ENCODE data around the gene ATP5ME.
"Not testable (repeated sequence)": the region's sequence is repeated elsewhere in the genome, so short reads cannot be mapped to it uniquely, and the experiment has no call there.

ATP5ME gene, protein sequence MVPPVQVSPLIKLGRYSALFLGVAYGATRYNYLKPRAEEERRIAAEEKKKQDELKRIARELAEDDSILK

DNA sequence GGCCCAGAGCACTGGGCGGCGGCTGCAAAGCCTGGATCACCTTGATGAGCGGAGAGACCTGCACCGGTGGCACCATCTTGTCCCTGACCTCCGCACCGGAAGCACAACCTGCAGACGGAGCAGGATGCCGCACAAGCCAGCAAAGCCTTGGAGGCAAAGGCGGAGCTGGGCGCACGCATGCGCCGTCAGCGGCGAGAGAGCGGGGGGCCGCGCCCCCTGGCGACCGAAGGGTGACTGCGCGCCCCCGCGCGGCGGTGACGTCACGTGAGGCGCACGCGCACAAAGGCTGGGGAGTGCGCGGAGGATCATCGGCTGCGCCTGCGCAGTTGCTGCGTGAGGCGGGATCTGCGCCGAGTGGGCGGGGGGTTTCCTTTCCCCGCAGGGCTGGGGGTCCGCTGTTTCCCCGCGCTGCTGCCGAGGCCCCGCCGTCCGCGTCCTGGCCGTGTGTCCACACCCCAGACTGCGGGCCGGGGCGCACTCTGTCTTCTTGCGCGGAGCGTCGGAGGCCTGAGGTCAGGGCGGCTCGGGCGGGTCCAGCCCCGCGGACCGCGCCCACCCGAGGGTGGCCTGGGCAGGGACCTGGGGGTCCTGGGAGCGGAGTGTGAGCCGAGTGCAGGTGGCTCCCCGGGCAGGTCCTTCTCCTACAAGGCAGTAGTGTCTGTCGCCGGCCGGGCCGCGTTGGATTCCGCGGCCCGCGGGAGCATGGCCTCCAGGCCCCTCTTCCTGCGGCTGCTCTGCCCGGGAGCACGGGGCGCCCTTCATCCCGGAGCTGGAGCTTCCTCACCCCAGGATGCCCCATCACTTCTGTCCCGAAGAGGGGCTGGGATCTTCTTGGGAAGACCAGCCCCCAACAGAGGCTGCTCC, at the start of gene ATP5ME, which contains the start of gene MYL5:
ATP5ME (minus strand) TSS at position 105 of the 864 bp plus-strand sequence; CDS start at position 76, 29 bp downstream.
MYL5 (plus strand) TSS at position 371 of the 864 bp plus-strand sequence. CDS start 3,485 bp downstream, outside the sequence.
- peak; percentile 39 for DNase-seq

DNA sequence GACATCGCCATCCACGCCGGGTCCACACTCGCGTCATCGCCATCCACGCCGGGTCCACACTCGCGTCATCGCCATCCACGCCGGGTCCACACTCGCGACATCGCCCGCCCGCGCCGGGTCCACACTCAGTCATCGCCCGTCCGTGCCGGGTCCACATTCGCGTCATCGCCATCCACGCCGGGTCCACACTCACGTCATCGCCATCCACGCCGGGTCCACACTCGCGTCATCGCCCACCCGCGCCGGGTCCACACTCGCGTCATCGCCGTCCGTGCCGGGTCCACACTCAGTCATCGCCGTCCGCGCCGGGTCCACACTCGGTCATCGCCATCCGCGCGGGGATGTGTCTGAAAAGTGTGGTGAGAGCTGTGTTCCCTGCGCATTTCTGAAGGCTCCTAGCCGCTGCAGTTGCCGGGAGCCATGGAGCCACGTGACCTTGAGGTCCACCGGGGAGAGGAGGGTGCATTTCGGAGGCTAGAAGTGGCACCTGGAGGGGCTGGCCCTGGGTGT, 48.8 kb upstream of the ATP5ME start:
- no peak for DNase-seq

DNA sequence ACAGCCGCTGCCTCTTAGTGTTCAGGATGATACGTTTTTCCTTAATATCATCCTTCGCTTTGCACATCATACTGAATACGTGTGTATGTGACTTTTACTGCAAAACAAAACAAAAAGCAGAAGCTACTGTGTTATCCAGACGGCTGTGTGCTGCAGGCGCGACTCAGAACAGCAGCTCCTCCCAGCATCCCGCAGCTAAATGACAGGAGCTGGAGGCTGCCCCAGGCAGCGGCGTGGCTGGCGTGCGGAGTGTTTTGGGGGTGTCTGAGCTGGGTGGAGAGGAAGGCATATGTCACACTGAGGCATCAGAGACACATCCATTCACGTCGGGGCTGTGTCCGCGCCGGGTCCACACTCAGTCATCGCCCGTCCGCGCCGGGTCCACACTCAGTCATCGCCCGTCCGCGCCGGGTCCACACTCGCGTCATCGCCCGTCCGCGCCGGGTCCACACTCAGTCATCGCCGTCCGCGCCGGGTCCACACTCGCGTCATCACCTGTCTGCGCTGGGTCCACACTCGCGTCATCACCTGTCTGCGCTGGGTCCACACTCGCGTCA, 48.2 kb upstream of the ATP5ME start:
- DNase-seq = no peak

DNA sequence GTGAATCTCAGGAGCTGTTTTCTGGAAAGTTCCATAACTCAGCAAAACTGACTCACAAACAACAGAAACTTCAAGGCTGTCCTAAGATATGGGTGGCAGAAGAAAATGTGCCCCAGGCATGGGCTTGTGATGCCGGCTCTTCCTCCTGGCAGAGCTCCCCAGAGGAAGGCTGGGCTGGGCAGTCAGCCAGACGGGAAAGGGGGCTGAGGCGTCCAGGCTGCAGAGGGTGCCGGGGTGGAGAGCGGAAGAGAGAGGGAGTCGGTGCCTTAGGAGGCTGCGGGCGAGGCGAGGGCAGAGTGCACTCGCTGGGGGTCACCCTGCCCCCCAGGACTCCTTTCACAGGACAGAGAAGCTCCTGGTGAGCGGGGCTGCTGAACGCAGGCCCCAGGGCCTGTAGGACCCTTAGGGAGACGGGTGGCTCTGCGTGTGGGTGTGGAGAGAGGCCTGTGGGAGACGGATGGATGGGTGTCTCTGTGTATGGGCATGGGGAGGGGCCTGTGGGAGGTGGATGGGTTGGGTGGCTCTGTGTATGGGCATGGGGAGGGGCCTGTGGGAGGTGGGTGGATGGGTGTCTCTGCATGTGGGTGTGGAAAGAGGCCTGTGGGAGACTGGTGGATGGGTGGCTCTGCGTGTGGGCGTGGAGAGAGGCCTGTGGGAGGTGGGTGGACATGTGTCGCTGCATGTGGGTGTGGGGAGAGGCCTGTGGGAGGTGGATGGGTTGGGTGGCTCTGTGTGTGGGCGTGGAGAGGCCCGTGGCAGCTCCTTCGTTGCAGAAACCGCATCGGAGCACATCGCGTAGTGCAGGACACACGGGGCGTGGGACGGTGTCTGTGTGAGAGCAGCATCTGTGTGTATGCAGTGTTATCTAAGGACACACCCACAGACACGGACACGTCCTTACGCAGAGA, 47.4 kb upstream of the ATP5ME start:
- no peak for DNase-seq

DNA sequence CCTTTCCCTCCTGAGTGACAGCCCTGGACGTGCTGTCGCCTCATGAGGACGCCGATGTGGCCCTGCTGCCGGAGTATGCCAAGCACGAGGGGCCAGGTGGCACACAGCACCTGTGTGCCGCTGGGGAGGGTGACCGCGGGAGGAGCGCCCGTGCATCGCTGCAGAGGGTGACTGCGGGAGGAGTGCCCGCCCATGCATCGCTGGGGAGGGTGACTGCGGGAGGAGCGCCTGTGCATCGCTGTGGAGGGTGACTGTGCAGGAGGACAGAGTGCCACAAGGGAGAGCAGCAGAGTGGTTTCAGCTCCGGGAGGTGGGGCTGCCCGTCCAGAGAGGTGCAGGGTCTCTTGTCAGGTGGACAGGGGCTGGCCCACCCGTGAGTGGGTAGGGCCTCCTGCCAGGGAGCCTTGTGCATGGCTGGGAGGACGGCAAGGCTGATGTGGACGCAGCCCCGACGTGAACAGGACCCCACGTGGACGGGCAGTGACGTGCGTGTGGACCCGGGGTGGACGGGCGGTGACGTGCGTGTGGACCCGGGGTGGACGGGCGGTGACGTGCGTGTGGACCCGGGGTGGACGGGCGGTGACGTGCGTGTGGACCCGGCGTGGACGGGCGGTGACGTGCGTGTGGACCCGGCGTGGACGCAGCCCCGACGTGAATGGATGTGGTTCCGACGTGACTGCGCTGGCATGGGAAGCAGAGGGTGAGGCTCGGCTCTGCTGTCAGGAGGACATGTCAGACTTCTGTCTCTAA, 46.2 kb upstream of the ATP5ME start:
- DNase-seq = no peak

DNA sequence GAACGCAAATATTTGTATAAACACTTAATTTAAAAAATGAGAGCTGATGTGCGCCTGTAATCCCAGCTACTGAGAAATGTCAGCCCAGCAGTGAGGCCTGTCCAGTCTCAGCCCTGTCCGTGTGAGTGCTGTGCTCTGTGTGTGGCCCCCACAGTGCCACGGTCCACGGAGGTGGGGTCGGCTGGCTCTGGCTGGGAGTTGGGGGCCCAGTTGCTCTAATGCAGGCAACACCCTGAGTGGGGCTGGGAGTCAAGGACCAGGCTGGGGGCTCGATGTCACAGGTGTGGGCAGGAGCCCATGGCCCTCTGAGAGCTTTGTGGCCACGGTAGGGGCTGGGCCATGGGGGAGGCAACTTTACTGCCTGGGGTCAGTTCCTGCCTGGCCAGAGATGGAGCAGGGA, 44.4 kb upstream of the ATP5ME start:
- DNase-seq = no peak

DNA sequence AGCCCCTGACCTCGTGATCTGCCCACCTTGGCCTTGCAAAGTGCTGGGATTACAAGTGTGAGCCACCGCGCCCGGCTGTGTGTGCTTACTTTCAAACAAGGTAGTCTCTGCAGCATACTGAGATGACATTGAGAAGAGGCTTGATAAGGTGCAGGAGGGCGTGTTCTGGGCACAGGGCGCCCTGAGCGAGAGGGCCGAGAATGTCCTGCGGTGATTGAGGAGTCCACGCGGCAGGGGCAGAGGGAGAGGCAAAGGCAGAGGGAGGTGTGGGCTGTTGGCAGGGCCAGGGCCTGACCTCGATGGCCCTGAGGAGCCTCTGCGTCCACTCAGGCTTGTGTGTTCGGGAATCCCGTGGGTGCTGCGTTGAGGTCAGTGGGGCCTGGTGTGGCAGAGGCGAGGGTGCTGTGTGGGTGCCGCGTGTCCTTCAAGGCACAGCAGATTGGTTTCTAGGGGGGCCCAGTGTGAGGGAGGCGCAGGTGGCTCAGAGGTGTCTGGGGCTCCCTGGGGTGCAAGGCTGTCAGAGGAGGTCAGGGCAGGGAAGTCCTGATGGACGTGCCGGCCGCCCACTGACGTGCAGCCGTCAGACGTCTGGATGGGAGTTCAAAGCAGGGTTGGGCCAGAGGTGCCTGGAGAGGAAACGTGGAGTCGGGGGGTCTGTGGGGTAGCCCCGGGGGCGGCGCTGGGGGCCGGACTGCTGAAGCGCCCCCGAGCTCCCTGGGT, 43.7 kb upstream of the ATP5ME start:
- DNase-seq = no peak

DNA sequence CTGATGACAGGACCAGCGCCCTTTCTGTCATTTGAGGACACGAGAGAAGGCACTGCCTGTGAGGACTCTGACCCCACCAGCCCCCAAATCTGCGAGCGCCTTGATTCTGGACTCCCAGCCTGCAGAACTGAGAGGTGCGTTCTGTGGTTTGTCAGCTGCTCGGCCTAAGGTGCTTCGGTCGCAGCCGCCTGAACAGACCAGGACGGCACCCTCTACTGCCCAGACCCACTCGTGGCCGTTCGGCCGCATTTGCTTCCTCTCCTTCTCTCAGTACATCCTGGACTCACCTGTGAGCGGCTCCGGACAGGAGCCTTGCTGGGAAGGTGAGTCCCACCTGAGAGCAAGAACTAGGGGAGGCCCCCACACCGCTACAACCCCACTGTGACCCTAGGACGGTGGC, 40.0 kb upstream of the ATP5ME start:
- no peak for DNase-seq

DNA sequence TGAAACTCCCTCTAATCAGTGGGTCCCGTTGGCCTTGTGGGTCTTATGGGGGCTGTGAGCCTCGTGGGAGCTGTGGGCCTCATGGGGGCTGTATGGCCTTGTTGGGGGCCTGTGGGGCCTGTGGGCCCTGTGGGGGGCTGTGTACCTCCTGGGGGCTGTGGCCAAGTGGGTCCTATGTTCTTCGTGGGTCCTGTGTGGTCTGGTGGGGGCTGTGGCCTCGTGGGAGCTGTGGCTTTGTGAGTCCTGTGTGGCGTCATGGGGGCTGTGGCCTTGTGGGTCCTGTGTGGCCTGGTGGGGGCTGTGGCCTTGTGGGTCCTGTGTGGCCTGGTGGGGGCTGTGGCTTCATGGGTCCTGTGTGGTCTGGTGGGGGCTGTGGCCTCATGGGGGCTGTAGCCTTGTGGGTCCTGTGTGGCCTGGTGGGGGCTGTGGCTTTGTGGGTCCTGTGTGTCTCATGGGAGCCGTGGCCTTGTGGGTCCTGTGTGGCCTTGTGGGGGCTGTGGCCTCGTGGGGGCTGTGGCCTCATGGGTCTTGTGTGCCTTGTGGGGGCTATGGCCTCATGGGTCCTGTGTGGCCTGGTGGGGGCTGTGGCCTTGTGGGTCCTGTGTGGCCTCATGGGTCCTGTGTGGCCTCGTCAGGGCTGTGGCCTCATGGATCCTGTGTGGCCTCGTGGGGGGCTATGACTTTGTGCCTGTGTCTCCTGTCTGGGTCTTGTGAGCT, 39.0 kb upstream of the ATP5ME start:
- no peak for DNase-seq

DNA sequence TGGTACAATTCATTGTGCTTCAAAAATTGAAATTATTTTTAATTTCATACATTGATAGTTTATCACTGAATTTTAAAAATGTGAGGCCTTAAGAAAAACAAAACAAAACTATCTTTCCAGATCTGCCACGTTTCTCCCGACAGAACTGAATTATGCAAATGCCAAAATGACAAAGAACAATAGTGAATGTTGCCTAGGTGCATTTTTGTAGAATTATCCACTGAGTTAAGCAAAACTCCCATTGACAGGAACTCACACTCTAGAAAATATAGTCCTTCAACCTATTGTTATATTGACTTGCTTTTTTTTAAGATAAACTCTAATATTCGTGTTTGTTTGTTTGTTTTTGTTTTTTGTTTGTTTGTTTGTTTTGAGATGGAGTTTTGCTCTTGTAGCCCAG, 38.0 kb upstream of the ATP5ME start:
- no peak for DNase-seq

DNA sequence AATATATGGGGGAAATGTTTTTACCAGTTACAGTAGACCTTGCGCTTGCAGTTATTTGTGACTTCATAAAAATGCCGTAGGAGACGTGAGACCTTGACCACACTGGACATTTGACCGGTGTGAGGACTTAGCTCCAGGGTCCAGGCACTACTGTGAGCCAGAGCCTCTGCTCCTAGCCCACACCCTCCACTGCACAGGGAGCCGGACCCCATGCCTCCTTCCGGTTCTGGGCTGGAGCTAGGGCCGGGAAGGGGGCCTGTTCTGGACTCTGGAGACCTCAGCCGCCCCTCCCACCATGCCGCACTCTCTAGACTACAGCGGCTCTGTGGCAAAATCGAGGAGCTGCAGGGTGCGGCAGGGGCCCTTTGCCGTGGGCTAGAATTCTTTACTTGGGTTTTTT, 36.8 kb upstream of the ATP5ME start:
- DNase-seq = no peak

DNA sequence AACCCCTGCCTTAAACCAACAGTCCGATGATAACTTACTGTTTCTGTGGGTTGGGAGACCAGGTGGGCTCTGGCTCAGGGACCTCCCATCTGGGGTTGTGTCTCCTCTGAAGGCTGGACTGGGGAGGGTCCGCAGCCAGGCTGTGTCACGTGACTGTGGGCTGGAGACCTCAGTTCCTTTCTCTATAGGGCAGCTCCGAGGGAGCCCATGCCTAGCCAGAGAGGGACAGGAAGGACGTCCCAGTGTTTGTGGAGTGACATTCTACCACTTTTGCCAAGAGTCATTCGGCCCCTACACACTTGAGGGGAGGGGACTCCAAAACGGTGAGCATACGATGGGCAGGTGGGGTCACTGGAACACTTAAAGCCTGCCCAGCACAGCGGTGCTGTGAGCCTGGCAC, 36.0 kb upstream of the ATP5ME start:
- no peak for DNase-seq

DNA sequence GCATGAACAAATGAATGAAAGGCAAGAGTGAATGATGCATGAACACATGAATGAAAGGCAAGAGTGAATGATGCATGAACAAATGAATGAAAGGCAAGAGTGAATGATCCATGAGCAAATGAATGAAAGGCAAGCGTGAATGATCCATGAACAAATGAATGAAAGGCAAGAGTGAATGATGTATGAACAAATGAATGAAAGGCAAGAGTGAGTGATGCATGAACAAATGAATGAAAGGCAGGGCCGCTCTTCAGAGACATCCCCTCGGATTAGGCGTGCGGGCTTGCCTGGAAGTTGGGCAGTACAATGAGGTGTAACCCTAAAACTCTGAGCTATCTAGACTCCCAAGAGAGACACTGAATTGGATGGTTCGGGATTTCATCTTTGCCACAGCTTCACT, 35.3 kb upstream of the ATP5ME start:
- DNase-seq = no peak

DNA sequence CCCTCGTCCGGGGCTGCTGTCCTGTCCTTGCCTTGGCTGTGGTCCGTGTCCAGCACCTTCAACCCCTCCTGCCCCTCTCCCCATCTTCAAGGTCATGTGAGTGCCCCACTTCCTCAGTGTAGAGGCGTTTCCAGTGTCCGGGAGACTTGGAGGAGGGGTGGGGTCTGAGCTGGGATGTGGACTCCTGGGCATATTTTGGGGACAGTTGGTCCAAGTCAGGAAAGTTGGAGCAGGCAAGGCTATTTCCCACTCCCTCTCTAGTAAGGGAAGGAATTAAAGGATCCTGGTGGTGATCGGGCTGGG, 34.5 kb upstream of the ATP5ME start:
- no peak for DNase-seq

DNA sequence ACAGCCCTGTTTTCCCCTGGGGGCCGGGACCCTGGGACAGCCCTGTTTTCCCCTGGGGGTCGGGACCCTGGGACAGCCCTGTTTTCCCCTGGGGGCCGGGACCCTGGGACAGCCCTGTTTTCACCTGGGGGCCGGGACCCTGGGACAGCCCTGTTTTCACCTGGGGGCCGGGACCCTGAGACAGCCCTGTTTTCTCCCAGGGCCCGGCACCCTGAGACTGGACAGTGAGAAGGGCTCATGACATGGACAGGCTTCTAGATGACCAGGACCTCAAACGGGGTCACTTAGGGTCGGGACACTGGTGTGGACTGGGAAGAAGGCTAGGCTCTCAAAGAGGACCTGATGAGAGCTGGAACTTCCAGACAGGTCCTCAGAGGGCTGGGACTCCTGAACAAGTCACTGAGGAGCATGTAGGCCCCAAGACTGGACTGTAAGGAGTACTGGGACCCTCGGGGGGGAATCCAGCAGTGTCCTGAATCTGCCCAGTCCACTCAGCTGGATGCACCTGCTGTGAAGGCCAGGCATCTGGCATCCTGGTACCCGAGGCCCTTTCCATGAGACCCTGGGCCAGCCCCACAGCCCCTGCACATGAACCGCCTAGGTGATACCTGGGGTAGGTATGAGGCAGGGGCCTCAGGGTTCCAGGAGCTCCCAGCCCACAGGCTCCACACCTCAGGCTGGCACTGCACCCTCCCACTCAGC, 34.0 kb upstream of the ATP5ME start:
- no peak for DNase-seq

DNA sequence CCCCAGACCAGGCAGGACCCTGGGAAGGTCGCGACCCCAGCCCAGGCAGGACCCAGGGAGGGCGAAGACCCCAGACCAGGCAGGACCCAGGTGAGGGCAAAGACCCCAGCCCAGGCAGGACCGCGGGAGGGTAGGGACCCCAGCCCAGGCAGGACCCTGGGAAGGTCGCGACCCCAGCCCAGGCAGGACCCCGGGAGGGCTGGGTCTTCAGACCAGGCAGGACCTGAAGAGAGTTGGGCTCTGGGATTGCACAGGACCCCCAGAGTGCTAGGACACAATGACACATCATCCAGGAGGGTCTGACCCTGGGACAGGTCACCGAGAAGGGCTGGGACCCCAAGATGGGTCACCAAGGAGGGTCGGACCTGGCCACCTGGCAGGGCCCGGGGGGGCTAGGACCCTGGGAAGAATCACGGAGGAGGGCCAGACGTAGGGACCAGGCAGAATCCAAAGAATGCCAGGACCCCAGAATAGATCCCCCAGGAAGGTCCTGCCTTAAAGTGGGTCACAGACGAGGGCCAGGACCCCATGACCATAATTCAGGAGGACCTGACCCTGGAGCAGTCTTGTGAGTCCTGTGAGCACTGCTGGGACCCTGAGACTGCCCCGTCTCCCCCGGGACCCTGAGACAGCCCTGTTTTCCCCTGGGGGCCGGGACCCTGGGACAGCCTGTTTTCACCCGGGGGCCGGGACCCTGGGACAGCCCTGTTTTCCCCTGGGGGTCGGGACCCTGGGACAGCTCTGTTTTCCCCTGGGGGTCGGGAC, 32.9 kb upstream of the ATP5ME start:
- no peak for DNase-seq

DNA sequence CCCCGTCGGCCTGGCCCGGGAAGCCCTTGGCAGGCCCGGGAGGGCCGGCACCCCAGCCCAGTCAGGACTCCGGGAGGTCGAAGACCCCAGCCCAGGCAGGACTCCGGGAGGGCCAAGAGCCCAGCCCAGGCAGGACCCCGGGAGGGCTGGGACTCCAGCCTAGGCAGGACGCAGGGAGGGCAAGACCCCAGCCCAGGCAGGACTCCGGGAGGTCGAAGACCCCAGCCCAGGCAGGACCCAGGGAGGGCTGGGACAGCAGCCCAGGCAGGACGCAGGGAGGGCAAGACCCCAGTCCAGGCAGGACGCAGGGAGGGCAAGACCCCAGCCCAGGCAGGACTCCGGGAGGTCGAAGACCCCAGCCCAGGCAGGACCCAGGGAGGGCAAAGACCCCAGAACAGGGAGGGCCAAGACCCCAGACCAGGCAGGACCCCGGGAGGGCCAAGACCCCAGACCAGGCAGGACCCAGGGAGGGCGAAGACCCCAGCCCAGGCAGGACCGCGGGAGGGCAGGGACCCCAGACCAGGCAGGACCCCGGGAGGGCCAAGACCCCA, 32.1 kb upstream of the ATP5ME start:
- not testable (repeated sequence) for DNase-seq

DNA sequence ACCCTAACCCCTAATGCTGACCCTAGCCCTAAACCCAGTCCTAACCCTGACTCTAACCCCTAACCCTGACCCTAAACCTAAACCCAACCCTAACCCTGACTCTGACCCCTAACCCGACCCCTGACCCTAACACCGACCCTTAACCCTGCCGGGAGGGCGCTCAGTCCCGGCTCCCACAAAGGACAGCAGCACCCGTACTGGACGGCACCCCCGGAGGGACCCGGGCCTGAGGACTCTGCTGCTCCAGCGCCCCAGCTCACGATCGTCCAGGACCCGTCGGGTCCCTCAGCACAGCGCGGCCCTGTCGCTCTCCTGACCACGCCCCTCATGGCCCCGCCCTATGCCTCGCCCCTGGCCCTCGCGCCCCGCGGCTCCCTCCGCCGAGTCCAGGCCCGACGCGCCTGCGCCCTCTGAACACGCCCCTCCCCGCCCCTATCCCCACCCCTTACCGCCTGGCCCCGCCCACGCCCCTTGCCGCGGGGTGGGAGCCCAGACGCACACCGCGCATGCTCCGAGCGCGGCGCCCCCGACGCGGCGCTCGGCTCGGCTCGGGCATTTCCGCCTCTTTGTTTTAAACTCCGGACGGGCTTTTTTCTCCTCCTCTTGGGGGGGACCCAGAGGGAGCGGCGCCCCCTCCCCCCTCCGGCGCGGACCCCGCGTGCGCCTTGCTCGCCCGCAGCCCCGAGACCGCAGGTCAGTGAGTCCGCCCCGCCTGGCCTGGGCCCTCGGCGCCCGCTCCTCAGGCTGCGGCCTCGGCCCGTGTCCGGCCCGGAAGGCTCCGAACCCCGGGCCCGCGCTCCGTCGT, 31.4 kb upstream of the ATP5ME start, which contains the start of gene PCGF3:
PCGF3 (plus strand) TSS at position 555 of the 805 bp plus-strand sequence. CDS start 27,849 bp downstream, outside the sequence.
- DNase-seq = peak; percentile 58
